ENCODE data around the gene SPATC1L.

The SPATC1L gene

DNA sequence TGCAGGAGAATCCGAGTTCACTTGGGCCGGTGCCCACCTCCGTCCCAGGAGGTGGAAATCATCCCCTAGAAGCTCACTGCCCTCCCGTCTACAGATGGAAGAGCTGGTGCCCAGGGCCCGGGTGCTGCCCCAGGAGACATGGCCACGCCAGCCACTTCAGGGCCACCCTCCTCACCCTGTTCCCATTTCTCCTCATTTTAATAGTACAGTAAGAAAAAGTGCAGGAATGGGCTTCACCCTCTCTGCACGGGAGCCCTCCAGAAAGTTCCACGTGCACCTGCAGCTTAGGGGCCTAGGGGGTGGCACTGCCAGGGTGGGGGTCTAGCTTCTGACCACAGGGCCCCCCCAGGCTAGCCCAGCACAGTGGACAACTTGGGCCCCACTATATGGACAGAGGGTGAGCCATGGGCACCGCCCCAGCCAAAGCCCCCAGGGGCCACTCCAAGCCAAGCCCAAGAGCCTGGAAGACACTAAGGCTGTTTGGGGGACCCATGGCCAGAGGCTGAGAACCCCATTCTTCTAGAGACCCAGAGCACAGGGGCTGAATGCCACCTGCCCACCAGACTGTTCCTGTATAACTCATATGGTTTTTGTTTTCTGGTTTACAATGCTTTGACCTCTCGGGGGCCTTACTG lies 25.5 kb downstream of the SPATC1L start:
- Histone ChIP-seq H3K9me3 (ENCODE audit: control extremely low read depth in 1 of 5, control insufficient read depth in 4 of 5, insufficient read depth in 2 of 5, low read depth in 1 of 5, low read length in 4 of 5) (peaks cover 0 to 5% (median 0%) of the 10 kb centered on the region in 5 experiments), H3K36me3 (ENCODE audit: control insufficient read depth in 4 of 4, insufficient read depth in 4 of 4, low read length in 3 of 4) (peaks cover 0 to 6% (median 1%) of the 10 kb centered on the region in 4 experiments), H3K27ac (ENCODE audit: insufficient read depth in 1 of 2, low read depth in 1 of 2, low read length in 2 of 2, poor library complexity in 1 of 2, severe bottlenecking in 2 of 2) (no peak overlapping the region), H3K4me3 (ENCODE audit: control insufficient read depth in 1 of 7, extremely low read depth in 1 of 7, insufficient read depth in 4 of 7, low read depth in 2 of 7, low read length in 6 of 7) (no peak overlapping the region), H3K4me1 (ENCODE audit: control extremely low read depth in 1 of 4, control insufficient read depth in 4 of 4, insufficient read depth in 4 of 4, low read length in 3 of 4) (peaks cover 0 to 2% (median 0%) of the 10 kb centered on the region in 4 experiments), H3K27me3 (replicated peaks in 2 of 5; ENCODE audit: control insufficient read depth in 4 of 5, insufficient read depth in 5 of 5, low read length in 4 of 5) (no peaks in the 10 kb centered on the region)
- DNase-seq = no peak
- 97% methylated on average over 9 of the region's 10 CpGs for WGBS (ENCODE audit: insufficient coverage)
- POLR2A ChIA-PET = no interaction called here
- CTCF ChIA-PET = interaction anchor here (0.8 to 1.5 kb wide), 2 partner anchors 9 to 15 kb away, joined by 3 to 5 read pairs; no protein-coding TSS in a partner anchor

DNA sequence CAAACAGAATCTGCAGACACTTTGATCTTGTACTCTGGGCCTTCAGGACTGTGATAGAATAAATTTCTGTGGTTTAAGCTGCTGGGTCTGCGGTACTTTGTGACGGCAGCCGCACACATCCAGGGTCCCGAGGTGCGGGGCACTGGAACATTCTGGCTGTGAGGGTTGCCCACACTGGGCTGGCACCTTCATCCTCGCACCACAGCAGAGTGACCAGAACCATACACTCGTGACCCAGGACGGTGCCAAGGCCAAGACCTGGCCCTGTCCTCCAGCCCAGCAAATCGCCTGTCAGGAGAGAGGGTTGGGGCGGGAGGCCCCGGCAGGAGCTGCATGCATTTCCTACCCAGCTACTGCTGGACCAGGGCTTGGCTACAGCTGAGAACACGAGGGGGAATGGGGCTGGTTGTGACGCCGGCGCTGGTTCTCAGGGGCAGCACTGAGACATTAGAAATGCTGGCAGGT lies 26.2 kb downstream of the SPATC1L start:
- peaks cover 0 to 5% (median 0%) of the 10 kb centered on the region in 5 experiments for H3K9me3 ChIP-seq (ENCODE audit: control extremely low read depth in 1 of 5, control insufficient read depth in 4 of 5, insufficient read depth in 2 of 5, low read depth in 1 of 5, low read length in 4 of 5)
- WGBS (ENCODE audit: insufficient coverage) = 95% methylated on average over 14 of the region's 15 CpGs
- H3K36me3 ChIP-seq (ENCODE audit: control insufficient read depth in 4 of 4, insufficient read depth in 4 of 4, low read length in 3 of 4) = peaks cover 0 to 6% (median 1%) of the 10 kb centered on the region in 4 experiments
- H3K4me1 ChIP-seq (ENCODE audit: control extremely low read depth in 1 of 4, control insufficient read depth in 4 of 4, insufficient read depth in 4 of 4, low read length in 3 of 4) = peaks cover 0 to 9% (median 5%) of the 10 kb centered on the region in 4 experiments
- H3K4me3 ChIP-seq (ENCODE audit: control insufficient read depth in 1 of 7, extremely low read depth in 1 of 7, insufficient read depth in 4 of 7, low read depth in 2 of 7, low read length in 6 of 7) = no peak overlapping the region
- CTCF ChIA-PET = interaction anchor here (0.8 to 1.5 kb wide), 2 partner anchors 8 to 15 kb away, joined by 3 to 5 read pairs; no protein-coding TSS in a partner anchor
- no peak for DNase-seq
- POLR2A ChIA-PET = no interaction called here
- H3K27me3 ChIP-seq (replicated peaks in 2 of 5; ENCODE audit: control insufficient read depth in 4 of 5, insufficient read depth in 5 of 5, low read length in 4 of 5) = no peaks in the 10 kb centered on the region
- H3K27ac ChIP-seq (ENCODE audit: insufficient read depth in 1 of 2, low read depth in 1 of 2, low read length in 2 of 2, poor library complexity in 1 of 2, severe bottlenecking in 2 of 2) = no peak overlapping the region

DNA sequence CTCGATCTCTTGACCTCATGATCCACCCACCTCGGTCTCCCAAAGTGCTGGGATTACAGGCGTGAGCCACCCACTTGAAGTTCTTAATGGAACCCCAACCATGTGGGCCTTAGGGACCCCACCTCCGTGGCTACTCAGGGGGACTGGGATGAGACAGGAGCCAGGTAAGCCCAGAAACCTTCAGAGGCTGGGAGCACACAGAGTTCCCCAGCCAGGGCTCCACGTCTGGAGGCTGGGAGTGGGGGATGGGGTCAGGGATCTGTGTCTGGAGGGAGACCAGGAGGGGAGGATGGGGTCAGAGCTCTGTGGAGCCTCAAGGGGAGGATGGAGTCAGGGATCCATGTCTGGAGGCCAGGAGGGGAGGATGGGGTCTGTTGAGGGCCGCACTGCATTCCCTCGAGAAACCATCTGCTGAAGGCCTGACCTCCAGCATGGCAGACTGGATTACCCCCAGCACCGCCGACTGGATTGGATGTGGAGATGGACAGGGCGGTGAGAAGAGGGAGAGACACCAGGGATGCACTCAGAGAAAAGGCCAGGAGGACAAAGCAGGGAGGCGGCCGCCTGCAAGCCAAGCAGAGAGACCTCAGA lies 26.8 kb downstream of the SPATC1L start:
- peaks cover 0 to 6% (median 1%) of the 10 kb centered on the region in 4 experiments for H3K36me3 ChIP-seq (ENCODE audit: control insufficient read depth in 4 of 4, insufficient read depth in 4 of 4, low read length in 3 of 4)
- ChIA-PET POLR2A (no interaction called here), CTCF (interaction anchor here (1.5 kb wide), 1 partner anchor 8 kb away, joined by 5 read pairs; no protein-coding TSS in a partner anchor)
- no peak overlapping the region for H3K4me3 ChIP-seq (ENCODE audit: control insufficient read depth in 1 of 7, extremely low read depth in 1 of 7, insufficient read depth in 4 of 7, low read depth in 2 of 7, low read length in 6 of 7)
- peaks cover 0 to 11% (median 5%) of the 10 kb centered on the region in 4 experiments for H3K4me1 ChIP-seq (ENCODE audit: control extremely low read depth in 1 of 4, control insufficient read depth in 4 of 4, insufficient read depth in 4 of 4, low read length in 3 of 4)
- H3K27ac ChIP-seq (ENCODE audit: insufficient read depth in 1 of 2, low read depth in 1 of 2, low read length in 2 of 2, poor library complexity in 1 of 2, severe bottlenecking in 2 of 2) = no peak overlapping the region
- no peak for DNase-seq
- WGBS (ENCODE audit: insufficient coverage) = 100% methylated on average over 9 of the region's 12 CpGs
- H3K27me3 ChIP-seq (replicated peaks in 2 of 5; ENCODE audit: control insufficient read depth in 4 of 5, insufficient read depth in 5 of 5, low read length in 4 of 5) = no peaks in the 10 kb centered on the region
- H3K9me3 ChIP-seq (ENCODE audit: control extremely low read depth in 1 of 5, control insufficient read depth in 4 of 5, insufficient read depth in 2 of 5, low read depth in 1 of 5, low read length in 4 of 5) = peaks cover 0 to 5% (median 0%) of the 10 kb centered on the region in 5 experiments

DNA sequence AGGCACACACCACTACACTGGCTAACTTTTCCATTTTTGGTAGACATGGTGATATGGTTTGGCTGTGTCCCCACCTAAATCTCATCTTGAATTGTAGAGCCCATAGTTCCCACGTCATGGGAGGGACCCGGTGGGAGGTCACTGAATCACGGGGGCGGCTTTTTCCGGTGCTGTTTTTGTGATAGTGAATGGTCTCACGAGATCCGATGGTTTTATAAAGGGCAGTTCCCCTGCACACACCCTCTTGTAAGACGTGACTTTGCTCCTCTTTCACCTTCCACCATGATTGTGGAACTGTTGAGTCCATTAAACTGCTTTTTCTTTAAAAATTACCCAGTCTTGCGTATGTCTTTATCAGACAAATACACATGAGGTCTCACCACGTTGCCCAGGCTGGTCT lies 27.6 kb downstream of the SPATC1L start:
- no peak for DNase-seq
- CTCF ChIA-PET = no interaction called here
- H3K9me3 ChIP-seq (ENCODE audit: control extremely low read depth in 1 of 5, control insufficient read depth in 4 of 5, insufficient read depth in 2 of 5, low read depth in 1 of 5, low read length in 4 of 5) = peaks cover 0 to 5% (median 0%) of the 10 kb centered on the region in 5 experiments
- H3K4me3 ChIP-seq (ENCODE audit: control insufficient read depth in 1 of 7, extremely low read depth in 1 of 7, insufficient read depth in 4 of 7, low read depth in 2 of 7, low read length in 6 of 7) = no peak overlapping the region
- H3K4me1 ChIP-seq (ENCODE audit: control extremely low read depth in 1 of 4, control insufficient read depth in 4 of 4, insufficient read depth in 4 of 4, low read length in 3 of 4) = peaks cover 0 to 11% (median 5%) of the 10 kb centered on the region in 4 experiments
- POLR2A ChIA-PET = no interaction called here
- H3K27me3 ChIP-seq (replicated peaks in 2 of 5; ENCODE audit: control insufficient read depth in 4 of 5, insufficient read depth in 5 of 5, low read length in 4 of 5) = no peaks in the 10 kb centered on the region
- 90% methylated on average over 5 of the region's 10 CpGs for WGBS (ENCODE audit: insufficient coverage)
- H3K36me3 ChIP-seq (ENCODE audit: control insufficient read depth in 4 of 4, insufficient read depth in 4 of 4, low read length in 3 of 4) = peaks cover 0 to 6% (median 1%) of the 10 kb centered on the region in 4 experiments
- no peak overlapping the region for H3K27ac ChIP-seq (ENCODE audit: insufficient read depth in 1 of 2, low read depth in 1 of 2, low read length in 2 of 2, poor library complexity in 1 of 2, severe bottlenecking in 2 of 2)

DNA sequence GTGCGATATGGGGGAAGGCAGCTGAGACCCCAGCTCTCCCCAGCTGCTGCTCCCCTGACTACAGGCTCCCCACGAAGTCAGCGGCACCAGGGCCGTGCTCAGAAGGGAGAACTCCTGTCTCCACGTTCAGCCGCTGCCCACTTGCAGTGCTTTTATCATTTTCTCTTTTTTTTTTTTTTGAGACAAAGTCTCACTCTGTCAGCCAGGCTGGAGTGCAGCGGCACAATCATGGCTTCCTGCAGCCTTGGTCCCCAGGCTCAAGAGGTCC lies 27.9 kb downstream of the SPATC1L start:
- H3K27me3 ChIP-seq (replicated peaks in 2 of 5; ENCODE audit: control insufficient read depth in 4 of 5, insufficient read depth in 5 of 5, low read length in 4 of 5) = no peaks in the 10 kb centered on the region
- peaks cover 0 to 10% (median 5%) of the 10 kb centered on the region in 4 experiments for H3K4me1 ChIP-seq (ENCODE audit: control extremely low read depth in 1 of 4, control insufficient read depth in 4 of 4, insufficient read depth in 4 of 4, low read length in 3 of 4)
- H3K9me3 ChIP-seq (ENCODE audit: control extremely low read depth in 1 of 5, control insufficient read depth in 4 of 5, insufficient read depth in 2 of 5, low read depth in 1 of 5, low read length in 4 of 5) = peaks cover 0 to 4% (median 0%) of the 10 kb centered on the region in 5 experiments
- H3K27ac ChIP-seq (ENCODE audit: insufficient read depth in 1 of 2, low read depth in 1 of 2, low read length in 2 of 2, poor library complexity in 1 of 2, severe bottlenecking in 2 of 2) = no peak overlapping the region
- peaks cover 0 to 4% (median 1%) of the 10 kb centered on the region in 4 experiments for H3K36me3 ChIP-seq (ENCODE audit: control insufficient read depth in 4 of 4, insufficient read depth in 4 of 4, low read length in 3 of 4)
- no peak for DNase-seq
- H3K4me3 ChIP-seq (ENCODE audit: control insufficient read depth in 1 of 7, extremely low read depth in 1 of 7, insufficient read depth in 4 of 7, low read depth in 2 of 7, low read length in 6 of 7) = no peak overlapping the region
- POLR2A ChIA-PET = no interaction called here
- WGBS (ENCODE audit: insufficient coverage) = 90% methylated on average over 6 of the region's 7 CpGs
- CTCF ChIA-PET = no interaction called here

DNA sequence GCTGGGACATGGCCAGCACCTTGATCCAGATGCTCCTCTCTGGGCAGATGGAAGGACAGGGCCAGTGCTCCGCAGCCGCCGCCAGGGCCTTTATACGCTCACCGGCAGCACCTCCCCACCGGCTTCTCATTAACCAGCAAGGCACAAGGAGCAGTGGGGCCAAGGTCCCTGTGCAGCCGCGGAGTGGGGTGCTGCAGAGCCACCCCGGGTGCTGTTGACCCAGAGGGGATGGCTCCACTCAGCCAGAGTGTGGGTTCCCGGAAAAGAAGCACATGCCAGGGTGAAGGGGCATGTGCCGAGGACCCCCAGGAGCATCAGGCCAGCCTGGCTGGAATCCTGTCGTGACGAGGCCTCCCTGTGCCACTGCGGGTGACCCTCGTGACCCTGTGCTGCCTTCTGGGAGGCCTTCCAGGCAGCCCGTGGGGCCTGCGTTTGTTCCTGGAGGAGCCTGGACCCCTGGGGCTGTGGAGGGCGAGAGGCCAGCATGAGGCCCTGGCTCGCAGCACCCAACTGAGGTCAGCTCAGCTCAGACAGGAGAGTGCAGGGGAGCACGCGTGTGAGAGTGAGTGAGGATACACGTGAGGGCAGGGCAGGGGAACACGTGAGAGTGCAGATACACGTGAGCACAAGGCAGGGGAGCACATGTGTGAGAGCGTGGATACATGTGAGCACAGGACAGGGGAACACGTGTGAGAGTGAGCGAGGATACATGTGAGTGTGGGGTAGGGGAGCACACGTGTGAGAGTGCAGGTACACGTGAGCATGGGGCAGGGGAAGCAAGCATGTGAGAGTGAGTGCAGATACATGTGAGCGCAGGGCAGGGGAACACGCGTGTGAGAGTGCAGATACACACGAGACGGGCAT lies 28.5 kb downstream of the SPATC1L start, which contains the start of gene FTCD:
TSS of gene FTCD (minus strand) at position 66 of the 864 bp plus-strand sequence. CDS start at position 10, 56 bp downstream.
- POLR2A ChIA-PET = no interaction called here
- Histone ChIP-seq H3K4me3 (ENCODE audit: control insufficient read depth in 1 of 7, extremely low read depth in 1 of 7, insufficient read depth in 4 of 7, low read depth in 2 of 7, low read length in 6 of 7) (no peak within 1 kb of the TSS), H3K9me3 (ENCODE audit: control extremely low read depth in 1 of 5, control insufficient read depth in 4 of 5, insufficient read depth in 2 of 5, low read depth in 1 of 5, low read length in 4 of 5) (no peaks in the 10 kb centered on the region), H3K27me3 (replicated peaks in 2 of 5; ENCODE audit: control insufficient read depth in 4 of 5, insufficient read depth in 5 of 5, low read length in 4 of 5) (no peaks in the 10 kb centered on the region), H3K36me3 (ENCODE audit: control insufficient read depth in 4 of 4, insufficient read depth in 4 of 4, low read length in 3 of 4) (peaks cover 0 to 3% (median 0%) of the 10 kb centered on the region in 4 experiments), H3K4me1 (ENCODE audit: control extremely low read depth in 1 of 4, control insufficient read depth in 4 of 4, insufficient read depth in 4 of 4, low read length in 3 of 4) (peaks cover 0 to 9% (median 5%) of the 10 kb centered on the region in 4 experiments), H3K27ac (ENCODE audit: insufficient read depth in 1 of 2, low read depth in 1 of 2, low read length in 2 of 2, poor library complexity in 1 of 2, severe bottlenecking in 2 of 2) (no peak within 1 kb of the TSS)
- DNase-seq = no peak
- CTCF ChIA-PET = interaction anchor here (1.0 kb wide), 1 partner anchor 75 kb away, joined by 3 read pairs; no protein-coding TSS in a partner anchor
- WGBS (ENCODE audit: insufficient coverage) = over 99% methylated on average over 32 of the region's 34 CpGs
